HG02943 (cell line): Measurements from ENCODE around the gene SLC9A5.

Experiments
- ATAC-seq: cut with Tn5 transposase; IDR thresholded peaks from one replicate; pipeline ENCODE4 v1.9.1; 2021; ENCODE audit warnings: mild to moderate bottlenecking, low read depth, moderate library complexity; ENCODE audit not compliant: unreplicated experiment

Gene SLC9A5

DNA sequence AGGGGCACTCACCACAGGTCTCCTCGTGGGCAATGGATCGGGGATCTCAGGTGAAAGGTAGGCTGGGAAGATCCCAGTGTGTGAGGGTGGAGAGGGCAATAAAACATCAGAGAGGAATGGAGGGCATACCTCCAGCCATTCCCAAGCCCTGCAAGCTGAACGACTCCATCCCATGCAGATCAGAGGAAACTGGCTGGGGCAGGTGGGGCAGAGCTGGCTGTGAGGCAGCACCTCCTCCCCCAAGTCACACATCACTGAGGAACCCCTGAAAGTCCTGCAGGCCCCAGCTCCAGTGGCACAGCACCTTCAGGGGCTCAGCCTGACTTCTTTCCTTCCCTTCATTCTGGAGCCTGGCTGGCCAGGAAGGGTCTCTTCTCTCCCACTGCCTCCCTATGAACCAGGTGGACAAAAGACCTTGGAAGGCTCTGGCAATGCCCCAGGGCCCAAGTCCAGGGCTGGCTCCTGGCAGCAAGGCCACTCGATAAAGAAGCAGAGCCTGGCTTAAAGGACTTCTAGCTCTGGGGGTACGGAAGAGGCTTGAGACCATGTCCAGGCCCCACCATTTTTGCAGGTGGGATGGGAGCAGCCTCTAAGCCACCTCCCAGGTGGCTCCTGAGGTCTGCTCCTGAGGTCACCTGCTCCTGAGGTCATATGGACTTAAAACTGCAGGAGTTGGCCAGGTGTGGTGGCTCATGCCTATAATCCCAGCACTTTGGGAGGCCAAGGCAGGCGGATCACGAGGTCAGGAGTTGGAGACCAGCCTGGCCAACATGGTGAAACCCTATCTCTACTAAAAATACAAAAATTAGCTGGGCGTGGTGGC, 35.4 kb upstream of the SLC9A5 start:
- no peak for ATAC-seq

- no peak for ATAC-seq
Measured at GRCh38 chr16:67215706-67216105, 33.1 kb upstream of the SLC9A5 start.

DNA sequence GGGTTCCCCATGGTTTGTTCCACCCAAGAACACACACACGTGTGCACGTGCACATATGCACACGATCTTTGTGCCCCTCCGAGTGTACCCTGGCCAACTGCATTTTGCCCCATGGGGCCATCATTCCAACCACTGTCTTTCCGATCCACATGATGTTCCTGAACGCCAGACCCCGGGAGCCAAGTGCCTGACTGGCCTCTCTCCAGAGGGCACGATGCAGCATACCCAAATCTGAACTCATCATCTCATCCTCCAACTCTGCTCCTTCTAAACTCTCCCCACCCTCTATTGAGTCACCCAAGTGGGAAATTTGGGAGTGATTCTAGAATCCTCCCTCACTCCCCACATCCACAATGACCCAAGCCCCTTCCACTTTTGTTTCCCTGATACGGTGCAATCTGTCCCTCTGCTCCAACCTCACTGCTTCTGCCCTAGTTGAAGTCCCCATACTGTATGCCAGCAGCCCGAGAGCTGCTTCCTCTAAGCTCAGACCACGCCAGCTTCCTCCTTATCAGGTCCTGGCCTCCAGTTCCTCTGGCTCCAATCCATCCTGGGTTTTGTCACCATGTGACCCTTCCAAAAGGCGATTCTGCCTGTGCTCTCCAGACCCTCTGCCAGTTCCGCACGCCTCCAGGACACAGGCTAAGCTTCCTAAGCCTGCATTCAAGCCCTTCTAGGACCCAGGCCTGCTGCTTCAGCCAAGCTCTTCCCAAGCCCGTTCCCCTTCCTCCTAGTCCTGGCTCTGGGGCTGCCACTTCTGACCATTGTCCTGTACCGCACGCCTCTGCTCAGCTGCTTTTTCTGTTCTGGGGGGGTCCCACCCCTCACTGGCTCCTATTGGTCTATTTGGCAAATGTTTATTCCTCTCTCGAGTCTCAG, 31.9 kb upstream of the SLC9A5 start:
- ATAC-seq, result no peak

GRCh38 chr16:67223992-67224391, 24.8 kb upstream of the SLC9A5 start:
- no peak for ATAC-seq

DNA sequence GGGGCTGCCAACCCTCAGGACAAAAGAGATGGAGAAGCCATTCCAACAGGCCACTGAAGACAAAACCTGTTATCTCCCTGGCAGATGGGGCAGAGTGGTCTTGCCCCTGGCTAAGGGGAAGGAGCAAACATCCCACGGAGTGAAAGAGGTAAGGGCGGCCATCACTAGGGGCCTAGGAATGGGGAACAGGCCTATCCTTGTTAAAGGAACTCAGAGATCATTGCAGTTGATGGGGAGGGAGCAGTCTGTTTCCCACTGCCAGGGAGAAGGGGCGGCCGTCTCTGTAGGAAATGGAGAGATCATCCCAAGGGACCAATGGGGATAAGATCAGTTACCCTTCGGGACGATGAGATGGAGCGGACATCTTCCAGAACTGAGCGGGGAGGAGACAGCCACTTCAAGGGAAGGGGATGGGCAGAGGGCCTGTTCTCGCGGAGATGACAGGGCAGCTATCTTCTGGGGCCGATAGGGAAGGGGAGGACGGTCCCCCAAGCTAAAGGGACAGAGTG, 22.4 kb upstream of the SLC9A5 start:
- no peak for ATAC-seq

GRCh38 chr16:67226804-67227566, 21.8 kb upstream of the SLC9A5 start, which contains the start of gene TMEM208:
TMEM208 (plus strand) TSS chr16:67227130; CDS start chr16:67227219, 89 bp downstream.
- peak; percentile 88 for ATAC-seq

GRCh38 chr16:67227567-67227921, 21.2 kb upstream of the SLC9A5 start:
- ATAC-seq, result no peak

DNA sequence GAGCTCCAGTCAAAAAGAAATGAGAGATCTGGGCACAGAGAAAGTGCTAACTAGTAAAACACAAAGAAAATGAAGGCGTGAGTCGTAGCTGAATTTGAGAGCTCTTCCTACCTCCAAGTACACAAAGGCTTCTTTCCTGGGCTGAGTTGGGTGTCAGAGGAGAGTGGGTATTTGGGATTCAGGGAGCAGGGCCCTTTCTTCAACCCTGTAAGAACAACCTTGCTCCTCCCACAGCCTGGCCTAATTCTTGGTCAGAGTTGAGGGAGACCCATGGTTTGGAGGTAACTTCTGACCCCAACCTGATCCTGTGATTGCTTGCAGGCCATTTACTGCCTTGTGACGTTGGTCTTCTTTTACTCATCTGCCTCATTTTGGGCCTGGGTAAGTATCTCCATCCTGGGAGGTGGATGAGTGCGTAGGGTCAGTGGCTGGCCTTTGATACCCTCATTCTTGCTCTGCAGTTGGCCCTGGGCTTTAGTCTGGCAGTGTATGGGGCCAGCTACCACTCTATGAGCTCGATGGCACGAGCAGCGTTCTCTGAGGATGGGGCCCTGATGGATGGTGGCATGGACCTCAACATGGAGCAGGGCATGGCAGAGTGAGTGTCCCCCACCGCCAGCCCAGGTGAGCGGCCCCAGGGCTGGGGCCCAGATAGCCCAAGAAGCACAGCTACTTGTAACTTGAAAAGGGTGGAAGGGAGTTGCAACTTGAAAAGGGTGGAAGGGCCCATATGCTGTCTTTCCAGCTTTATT, 20.6 kb upstream of the SLC9A5 start:
- no peak for ATAC-seq

DNA sequence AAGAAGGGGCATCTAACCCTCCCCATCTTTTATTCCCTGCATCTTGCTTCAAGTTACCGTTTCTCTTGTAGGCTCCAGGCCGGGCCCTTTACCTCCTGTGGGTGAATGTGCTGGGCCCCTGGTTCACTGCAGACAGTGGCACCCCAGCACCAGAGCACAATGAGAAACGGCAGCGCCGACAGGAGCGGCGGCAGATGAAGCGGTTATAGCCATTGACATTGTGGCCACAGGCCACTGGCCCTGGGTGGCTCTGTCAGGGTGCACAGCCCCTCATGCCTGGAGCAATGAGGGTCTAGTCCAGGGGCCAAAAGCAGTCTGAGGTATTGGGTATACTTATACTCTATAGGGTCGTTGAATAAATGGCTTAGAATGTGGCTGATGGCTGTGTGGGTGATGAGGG, 19.9 kb upstream of the SLC9A5 start:
- no peak for ATAC-seq

- ATAC-seq, result no peak
Measured at GRCh38 chr16:67229906-67230808, 18.6 kb upstream of the SLC9A5 start.

DNA sequence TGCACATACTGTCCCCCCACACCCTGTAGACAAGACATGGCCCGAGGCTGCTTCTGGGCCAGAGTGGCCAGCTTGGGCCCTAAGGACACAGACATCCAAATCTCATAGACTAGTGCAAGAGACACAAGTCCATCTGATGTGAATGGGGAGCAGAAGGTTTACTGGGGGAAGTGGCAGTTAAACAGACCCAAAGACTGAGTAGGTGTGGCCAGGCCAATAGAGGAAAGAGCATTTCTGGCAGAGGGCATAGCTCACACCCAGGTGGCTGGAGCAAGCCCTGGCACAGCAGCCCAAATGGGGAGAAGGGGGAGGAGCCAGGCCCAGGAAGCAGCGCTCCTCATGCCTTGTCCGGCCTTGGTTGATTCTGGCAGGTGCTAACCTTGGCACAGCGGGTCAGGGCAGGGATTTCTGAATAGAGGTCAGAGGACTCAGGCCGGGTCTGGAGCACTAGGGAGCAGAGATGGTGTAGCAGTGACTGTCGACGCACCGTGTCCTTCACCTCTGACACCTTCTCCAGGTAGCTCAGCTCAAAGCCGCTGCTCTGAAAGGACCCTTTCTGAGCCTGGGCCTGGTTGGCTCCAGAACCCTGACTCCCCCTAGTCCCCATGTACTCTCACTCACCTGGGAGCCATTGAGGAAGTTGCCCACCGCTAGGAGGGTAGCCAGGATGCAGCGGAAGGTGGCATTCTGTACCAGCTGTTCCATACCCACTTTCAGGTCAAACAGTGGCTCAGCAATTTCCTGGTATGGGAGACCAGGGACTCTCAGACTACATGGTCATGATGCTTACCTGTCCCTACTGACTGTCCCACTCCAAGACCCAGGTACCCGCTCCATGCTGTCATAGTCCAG, 17.7 kb upstream of the SLC9A5 start:
- no peak for ATAC-seq

- ATAC-seq, result no peak
Measured at GRCh38 chr16:67233596-67233995, 15.2 kb upstream of the SLC9A5 start.

- no peak for ATAC-seq
Measured at GRCh38 chr16:67234180-67234597, 14.6 kb upstream of the SLC9A5 start.

DNA sequence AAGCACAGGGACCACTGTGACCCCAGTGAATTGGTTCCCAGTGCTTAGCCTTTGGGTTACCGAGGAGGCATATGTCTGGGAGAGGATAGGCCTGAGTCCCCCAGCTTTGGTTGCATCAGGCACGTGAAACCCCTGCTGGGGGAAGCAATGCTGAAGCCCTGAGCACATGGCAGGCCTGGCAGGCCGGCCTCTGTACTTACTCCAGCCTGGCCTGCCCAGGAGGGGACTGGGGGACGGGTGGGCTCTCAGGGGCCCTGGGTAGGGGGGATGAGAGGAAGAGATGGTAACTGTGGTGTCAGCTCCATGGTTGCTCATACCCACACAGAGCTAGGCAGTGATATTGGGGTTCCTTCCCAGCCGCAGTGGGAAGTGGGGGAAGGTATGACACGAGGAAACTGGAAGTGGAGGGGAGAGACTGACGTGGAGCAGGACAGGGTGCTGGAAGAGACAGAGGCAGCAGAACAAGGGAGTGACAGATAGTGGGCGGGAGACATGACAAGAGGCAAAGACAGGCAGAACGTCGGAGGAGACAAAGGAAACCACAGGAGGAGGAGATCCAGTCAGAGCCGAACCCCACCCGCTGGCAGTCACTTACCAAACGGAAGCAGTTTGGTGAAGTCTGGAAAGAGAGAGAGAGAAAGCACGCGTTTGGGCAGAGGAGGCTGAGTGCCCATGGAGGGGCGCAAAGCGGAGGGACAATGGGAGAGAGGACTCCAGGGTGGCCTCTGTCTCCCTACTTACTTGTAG, 12.8 kb upstream of the SLC9A5 start:
- no peak for ATAC-seq

- ATAC-seq, result no peak
Measured at GRCh38 chr16:67236563-67237395, 12.0 kb upstream of the SLC9A5 start.
